DMS53 treated with DMSO at 0.1 percent for 48 hours (cell line): ENCODE results near the gene LANCL2.
"Not testable (repeated sequence)": the region's sequence is repeated elsewhere in the genome, so short reads cannot be mapped to it uniquely, and the experiment has no call there.

ENCODE experiments used
- DNase-seq: peaks from one replicate; lab custom pipeline; 2025; ENCODE audit not compliant: unreplicated experiment; lab: John Stamatoyannopoulos, UW

The LANCL2 gene

DNA sequence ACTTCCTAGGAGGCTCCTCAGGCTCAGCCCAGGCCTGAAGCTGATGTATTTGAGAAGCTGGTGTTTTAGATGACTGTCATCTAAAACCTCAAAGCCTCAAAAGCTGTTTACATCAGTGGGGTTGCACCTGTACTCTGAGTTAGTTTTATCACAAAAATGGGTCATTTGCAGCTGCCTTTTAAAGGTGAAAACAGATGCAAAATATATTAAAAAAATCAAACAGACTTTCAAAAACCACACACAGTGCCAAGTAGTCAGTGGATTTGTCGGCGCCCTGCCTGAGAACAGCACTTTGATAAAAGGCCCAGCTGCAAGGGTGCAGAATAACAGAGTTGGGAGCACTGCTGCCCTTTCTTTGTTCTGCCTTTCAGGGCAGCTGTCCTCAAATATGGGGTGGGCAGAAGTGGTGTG, 104.1 kb downstream of the LANCL2 start:
- DNase-seq: no peak

DNA sequence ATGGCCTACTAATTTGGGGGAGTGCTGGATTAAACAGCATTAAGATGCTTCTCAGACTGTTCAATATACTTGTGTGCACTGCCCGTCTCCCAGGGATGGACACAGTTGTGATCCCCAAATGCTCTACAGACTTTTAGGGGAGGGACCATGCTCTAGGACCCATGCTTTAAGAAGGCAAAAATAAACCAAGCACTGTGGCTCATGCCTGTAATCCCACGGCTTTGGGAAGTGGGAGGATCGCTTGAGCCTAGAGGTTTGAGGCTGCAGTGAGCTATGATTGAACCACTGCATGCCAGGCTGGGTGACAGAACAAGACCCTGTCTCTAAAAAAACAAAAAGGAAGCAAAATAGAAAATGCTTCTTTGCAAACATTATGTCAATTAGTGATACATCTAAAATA, 104.6 kb downstream of the LANCL2 start:
- DNase-seq: no peak

DNA sequence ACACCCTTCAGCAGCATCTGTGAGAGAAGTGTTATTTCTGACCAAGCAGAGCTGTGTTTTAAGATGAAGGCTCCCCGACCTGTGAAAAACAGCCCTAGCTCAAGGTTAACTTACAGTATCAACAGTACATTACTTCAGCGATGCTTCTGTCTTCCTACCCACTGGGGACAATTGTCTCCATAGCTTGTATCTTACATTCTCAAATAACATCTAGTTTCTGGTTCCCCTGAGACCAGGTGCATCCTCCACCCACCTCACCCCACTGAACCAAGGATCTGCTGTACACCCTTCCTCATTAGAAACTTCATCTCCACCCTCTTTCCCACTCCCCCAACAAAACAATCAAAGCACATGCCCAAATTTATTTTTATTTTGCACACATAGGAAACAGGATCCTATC, 105.1 kb downstream of the LANCL2 start:
- no peak for DNase-seq

DNA sequence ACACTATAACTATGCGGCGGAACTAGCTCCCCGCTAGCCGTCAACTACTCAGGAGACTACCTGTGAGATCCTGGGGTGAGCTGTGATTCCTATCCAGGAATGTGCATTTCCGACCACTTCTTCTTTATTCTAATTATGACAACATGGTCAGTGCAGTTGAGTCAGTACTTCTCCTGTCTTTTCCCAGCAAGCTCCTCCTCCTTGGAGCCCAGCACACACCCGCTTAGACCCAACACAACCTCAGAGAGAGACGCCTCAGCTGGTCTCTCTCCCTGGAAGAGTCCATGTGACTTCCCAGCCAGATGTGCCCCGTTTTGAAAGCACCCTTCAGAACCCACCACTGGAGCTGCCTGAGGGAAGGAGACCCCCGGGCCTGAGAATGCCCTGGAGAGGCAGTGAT, 106.5 kb downstream of the LANCL2 start:
- DNase-seq: not testable (repeated sequence)

DNA sequence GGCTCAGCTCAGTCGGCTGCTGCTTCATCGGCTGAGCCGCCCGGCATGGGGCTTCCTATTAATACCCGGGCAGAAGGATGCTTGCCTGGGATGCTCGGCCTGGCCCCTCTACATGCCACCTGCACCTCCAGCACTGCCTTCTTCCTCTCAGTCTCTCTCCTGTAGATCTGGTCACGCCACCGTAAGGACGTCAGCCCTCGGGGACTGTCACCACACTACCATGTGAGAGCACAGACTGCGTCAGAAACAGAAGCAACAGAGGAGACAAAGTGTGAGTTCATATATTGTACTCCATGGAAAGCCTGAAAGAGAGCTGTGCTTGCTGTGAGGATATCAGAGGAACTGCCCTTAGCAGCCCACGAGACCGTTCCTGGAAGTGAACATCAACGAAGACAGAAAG, 107.3 kb downstream of the LANCL2 start:
- DNase-seq: not testable (repeated sequence)

DNA sequence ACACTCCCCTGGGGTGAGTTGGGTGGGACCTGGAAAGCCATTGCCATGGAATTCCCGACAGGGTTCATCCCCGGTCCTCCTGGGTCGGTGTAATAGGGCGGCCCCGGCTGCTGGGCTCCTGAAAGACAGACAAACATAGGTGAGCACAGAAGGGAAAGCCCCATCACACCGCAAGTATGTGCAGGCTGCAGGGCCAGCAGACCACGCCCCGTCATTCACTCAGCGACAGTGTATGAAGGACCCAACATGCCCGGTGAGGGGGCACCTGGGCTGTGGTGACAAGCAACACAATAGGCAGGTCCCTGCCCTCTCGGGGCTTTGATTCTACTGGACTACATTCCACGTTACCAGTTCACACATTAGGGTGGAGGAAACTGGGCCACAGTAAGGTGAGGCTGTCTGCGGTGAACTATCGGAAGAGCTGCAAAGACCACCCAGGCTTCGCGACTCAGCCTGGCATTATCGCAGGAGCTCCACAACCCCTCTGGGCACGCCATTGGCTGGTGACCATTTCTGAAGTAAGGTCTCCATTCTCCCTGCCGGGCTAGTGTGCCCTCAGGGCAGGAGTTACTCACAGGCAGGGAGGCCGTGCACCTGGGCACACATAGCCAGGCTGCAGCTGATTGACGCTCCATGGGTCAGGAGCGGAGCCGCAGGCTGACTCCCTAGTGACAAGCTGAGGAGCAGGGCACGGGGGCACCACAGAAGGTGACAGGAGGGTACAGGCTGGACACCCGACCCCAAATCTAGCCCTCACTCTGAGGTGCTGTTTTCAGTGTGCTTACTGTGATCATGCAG, 108.0 kb downstream of the LANCL2 start:
- no peak for DNase-seq

DNA sequence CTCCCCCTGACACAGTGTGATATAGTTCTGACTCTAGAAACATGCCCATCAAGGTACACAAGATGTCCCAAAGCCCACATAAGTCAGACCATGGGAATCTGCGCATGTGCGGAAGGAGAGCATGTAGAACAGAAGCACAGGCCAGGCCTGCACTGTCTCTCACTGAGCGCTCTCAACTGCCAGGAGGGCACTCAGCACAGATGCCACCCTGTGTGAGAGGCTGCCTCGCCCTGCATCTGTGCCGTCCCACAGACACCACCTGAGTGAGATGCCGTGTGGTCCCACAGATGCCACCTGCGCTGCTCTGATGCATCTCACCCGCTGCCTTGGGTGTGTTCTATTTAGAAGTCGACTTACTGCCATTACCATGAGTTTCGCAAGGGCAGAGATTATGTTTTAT, 108.8 kb downstream of the LANCL2 start:
- no peak for DNase-seq

DNA sequence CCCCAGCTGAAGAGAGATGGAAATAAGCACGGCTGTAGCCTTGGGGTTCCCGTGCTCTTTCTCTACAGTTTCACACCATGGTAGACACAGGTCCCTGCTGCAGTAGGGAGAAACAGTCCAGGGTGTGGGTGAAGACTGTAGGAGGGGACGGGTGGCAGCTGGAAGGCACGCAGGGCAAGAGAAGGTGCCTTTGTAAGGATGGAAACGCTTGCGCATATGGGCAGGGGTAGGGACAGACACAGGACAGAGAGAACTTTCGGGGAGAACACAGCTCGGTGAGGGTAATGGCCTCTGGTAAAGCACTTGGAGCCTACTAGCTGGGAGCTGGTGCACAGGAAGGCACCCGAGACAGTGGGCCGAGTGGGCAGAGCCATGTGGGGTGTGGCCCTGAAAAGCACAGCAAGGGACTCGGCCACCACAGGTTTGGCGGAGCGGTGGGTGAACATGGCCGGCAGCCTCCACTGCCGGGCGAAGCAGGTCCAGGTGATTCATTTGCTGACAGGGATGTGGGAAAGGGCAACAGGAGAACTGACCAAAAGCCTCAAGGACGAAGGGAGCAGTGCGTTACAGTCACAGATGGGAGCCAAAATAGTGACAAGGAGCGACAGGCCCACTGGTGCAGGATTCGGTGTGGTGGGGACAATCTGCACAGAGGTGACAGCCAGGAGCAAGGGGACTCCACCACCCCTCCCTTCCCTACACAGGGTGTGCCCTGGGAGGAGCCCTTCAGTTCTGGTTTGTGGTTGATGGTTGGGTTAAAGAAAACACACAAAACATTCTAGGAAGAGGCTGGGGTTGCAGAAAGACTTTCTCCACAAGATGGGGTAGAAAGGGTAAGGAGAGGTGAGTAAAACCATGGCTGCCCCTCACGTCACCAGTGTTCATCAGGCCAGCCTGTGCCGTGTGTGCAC, 110.1 kb downstream of the LANCL2 start:
- DNase-seq: no peak

DNA sequence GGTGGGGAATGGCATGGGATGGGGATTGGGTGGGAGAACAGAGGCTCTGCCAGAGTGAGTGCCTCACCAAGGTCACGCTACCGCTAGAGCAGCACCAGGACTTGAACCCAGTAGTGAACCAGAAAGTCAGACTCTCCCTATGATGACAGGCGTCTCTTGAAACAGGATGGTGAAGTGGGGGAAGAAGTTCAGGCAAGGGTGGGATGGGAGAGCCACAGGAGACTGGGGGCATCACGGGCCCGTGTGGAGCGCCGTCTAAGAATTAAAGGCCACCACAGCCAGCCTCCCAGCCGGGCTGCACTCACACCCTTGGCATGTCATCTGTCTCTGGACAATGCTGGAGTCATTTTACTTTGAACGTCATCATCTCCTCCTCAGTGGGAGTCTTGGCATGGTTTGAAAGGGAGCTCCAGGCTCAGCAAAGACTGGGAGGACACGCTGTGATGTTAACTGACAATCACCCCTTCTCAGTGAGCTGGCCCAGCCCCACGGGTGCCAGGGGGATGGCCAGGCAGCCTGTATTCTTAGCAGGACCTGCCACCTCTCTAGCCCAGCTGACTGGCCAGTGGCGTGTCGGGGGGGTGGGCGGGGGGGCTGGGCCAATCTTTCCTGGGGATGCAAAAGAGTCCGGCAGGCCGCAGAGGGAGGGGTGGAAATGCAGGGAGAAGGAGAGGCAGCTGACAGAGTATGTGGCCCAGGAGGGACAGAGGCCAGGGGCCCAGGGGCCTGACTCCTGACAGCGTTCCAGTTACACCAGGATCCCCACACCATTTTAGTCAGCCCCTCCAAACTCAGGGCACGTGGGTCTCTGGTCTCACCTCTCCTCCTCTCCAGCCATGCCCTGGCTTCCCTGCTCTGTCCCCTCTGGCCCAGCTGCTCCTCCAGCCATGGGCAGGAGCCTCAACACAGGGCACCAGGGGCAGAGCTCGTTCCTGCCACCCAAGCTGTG, 111.0 kb downstream of the LANCL2 start:
- DNase-seq: no peak

DNA sequence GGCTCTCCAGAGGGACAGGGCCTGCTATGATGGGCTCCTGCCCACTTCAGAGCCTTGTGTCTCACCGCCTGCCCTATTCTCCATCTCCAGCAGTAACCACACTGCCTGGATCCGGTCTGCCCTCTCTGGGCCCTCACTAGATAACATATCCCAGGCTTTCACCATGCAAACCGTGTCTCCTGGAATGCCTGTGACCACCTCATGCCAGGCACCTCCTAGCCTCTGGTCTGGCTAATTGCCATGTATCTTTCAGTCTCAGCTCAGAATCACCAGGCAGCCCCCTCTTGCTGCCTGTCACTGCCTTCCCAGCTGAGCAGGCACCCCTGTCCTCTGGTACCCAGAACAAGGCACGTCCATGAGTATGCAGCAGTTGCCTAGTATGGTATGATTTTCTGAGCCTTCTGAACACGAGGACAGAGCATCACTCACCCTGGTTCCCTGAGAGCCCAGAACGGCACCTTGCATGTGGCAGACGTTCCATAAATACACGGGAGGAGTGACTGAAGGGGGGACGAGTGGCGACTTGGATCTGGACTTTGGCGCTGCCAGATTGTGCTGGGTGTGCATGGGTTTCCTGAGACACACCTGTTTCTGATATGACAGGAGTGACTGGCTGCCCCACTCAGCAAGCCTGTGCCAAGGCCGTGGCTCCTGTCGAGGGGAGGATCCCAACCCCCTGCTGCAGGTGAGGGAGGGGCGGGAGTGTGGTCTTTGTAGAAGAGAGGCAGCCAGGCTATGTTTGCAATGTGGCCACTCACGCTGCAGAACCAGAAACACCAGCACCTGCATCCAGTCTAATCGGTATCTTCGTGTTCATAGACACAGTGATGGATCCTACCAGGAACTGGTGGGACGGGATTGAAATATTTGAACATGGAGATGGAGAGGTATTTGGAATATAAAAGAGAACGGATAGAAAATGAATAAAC, 112.0 kb downstream of the LANCL2 start:
- DNase-seq: no peak

DNA sequence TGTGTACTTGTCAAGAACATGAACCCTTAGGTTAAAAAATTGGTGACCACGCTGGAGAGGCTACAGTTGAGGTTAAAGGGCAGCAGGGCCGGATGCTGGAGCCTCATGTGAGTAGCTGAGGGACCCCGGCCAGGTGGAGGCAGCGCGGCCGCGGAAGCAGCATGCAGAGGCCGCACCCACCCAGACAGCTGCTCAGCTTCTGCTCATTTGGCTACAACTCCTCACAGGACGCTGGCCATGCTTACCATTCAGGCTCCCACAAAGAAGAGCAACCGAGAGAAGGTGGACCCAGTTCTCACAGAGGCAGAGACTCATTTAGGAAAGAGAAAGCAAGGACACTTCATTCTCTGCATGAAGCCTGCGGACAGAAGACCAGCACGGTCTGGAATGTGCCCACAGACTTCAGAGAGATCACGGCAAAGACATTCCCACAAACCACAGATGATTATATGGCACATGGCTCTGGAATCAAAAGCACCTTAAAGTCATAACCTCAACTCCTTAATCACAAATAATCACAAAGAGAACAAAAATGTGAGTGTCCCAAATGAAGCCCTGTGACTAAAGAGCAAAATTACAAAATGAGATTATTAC, 112.7 kb downstream of the LANCL2 start:
- no peak for DNase-seq

DNA sequence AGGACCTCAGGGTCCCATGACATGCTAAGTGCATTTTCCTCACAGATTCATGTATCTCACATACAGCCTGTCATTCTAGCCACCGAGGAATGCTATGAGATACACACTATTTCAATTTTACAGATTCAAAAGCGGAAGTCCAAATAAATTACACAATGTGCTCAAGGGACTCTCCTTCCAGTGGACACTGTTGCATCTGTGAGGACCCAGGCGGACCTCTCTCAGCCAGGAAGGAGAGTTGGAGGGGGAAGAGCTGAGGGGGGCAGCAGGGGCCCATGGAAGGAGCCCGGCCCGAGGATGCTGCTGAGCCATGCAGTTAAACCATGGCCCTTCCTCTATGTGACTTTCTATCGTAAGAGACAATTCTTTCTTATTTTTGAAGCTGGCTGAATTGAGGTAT, 113.6 kb downstream of the LANCL2 start:
- no peak for DNase-seq

DNA sequence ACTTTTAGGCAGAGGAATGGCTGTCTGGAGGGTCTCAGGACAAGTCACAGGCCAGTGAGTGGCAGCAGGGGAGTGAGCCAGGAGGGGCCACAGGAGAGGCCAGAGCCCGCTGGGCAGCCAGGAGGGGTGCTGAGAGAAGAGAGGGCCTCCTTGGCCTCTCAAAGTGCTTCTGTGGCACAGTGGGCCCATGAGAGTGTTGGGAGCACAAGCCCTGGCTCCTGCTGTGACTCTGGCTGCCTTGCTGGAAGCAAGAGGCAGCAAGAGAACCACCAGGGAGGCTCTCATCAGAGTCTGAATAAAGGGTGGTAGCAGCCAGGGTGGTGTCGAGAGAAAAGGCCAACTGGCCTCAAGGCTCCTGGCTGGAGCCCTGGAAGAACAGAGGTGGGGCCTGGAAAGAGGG, 116.0 kb downstream of the LANCL2 start:
- no peak for DNase-seq

DNA sequence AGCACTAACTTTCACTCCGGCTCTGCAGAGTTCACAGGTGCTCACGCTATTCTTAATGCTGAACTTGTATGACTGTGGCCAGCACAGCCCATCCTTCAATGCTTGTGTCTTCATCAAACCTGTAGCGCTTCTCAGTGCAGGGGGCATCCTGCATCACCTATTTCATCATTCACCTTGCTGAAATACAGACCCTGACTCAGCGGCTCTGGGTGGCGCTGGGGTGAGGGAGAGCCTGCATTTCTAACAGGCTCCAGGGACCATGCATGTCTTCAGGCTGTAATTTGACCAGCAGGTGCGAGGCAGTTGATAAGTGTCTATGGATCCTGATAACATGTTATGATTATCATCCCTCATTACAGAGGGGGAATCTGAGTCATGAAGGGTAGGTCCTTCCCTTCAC, 117.9 kb downstream of the LANCL2 start:
- no peak for DNase-seq
